NCI-H226 (cell line): ENCODE data around the gene LCORL.
A peak's percentile ranks its signal among the peaks of the same experiment; 100 is the strongest.

Source experiments
- DNase-seq: peaks from one replicate; pipeline ENCODE4 v3.0.0-alpha.2; 2015

Gene LCORL

DNA sequence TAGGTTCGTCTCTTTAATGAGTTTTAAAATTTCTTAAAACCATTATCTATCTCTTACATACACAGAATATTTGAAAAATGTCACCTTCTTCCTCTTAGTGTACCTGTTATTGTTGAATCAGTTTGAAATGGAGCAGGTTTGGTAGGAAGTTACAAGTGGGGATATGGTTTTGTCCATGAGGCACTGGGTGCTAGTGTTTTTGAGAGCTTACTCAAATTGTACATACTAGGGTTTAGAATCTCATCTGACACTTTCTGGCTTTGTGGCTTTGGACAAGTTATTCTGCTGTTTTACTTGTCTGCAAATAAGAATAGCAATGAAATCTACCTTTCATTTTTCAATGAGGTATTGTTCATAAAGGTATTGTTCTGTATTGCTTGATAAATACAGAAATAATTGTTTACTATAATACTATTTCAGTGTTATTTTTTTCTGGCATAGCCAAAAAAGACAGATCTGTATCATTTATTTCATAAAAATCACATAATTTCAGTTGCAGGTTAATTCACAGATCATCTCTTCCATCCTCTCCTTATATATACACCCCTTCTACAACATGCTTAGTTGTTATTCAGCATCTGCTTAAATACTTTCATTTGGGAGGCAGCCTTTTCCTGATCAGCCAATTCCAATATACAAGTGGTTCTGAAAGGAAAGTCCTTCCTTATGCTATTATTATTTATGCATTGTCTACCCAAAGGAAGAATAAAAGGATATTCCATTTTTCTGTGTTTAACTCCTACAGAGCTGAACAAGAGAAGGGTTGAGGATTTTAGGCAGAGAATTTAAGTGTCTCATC lies 197.5 kb downstream of the LCORL start:
- DNase-seq, result no peak

GRCh38 chr4:17817027-17817426 lies 204.5 kb downstream of the LCORL start:
- DNase-seq, result peak; percentile 5

- DNase-seq, result no peak
Observed at GRCh38 chr4:17816142-17816541, 205.4 kb downstream of the LCORL start.

GRCh38 chr4:17814140-17814539 lies 207.4 kb downstream of the LCORL start:
- no peak for DNase-seq

- no peak for DNase-seq
Observed at GRCh38 chr4:17812801-17813200, 208.8 kb downstream of the LCORL start.

- no peak for DNase-seq
Observed at GRCh38 chr4:17812125-17812524, 209.4 kb downstream of the LCORL start.

- DNase-seq, result no peak
Observed at GRCh38 chr4:17811078-17811603, 210.4 kb downstream of the LCORL start.

- DNase-seq, result peak; percentile 95
Observed at GRCh38 chr4:17810260-17811077, 211.1 kb downstream of the LCORL start, which contains the start of the genes DCAF16 and NCAPG. Gene DCAF16 (minus strand): TSS chr4:17810757. CDS start chr4:17804141, 6,616 bp downstream. Gene NCAPG (plus strand): TSS chr4:17810979. CDS start chr4:17811078, 99 bp downstream.

GRCh38 chr4:17809667-17810066 lies 211.9 kb downstream of the LCORL start:
- no peak for DNase-seq

GRCh38 chr4:17807446-17807845 lies 214.1 kb downstream of the LCORL start:
- no peak for DNase-seq

DNA sequence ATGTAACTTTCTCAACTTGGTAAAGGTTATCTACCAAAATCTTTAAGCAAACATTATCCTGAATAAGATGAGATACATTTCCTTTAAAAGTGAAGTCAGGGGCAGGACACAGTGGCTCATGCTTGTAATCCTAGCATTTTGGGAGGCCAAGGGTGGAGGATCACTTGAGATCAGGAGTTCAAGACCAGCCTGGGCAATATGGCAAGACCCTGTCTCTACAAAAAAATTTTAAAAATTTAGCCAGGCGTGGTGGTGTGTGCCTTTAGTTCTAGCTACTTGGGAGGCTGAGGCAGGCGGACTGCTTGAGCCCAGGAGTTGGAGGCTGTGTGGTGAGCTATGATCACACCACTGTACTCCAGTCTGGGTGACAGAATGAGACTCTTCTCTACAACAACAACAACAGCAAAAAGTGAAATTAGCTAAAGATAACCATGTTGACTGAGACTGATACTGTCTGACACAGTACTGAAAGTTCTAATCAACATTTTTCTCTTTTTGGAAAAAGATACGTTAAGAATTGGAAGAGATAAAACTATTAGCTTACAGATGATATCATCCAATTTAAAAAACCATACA lies 215.9 kb downstream of the LCORL start:
- DNase-seq, result no peak

DNA sequence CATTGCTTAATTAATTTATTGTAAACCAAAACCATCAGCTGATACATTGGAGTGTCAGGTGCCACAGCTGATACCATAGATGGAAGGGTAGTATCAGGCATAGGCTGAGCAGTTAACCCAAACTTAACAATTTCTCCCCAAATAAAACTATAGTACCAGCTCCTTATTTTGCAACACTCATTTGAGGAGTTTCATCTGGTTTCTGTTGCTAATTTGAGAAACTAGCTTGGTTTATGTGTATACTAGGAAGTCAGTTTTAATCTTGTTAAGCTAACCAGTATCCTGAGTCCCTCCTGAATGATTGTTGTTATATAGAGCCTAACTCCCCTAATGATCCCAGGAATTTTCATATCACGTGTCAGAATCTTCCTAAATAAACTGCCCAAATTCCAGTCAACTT lies 223.7 kb downstream of the LCORL start:
- no peak for DNase-seq

- no peak for DNase-seq
Observed at GRCh38 chr4:17794730-17795129, 226.8 kb downstream of the LCORL start.
